Astrocyte of the cerebellum (primary cell): Measurements from ENCODE around the gene DCDC2.

Source experiments
- DNase-seq: peaks from one replicate; pipeline ENCODE4 v3.0.0-alpha.2; 2011; ENCODE audit warnings: low read depth
- H3K4me3 ChIP-seq: 2 replicates; pipeline ENCODE4 v1.5.1; 2011; ENCODE audit warnings: mild to moderate bottlenecking, low read depth, low read length, moderate library complexity
- CTCF ChIP-seq: IDR thresholded peaks from 2 replicates; pipeline ENCODE4 v1.5.1; 2012; ENCODE audit warnings: low read length, low read depth, moderate library complexity, mild to moderate bottlenecking; ENCODE audit errors: missing control alignments
- in situ Hi-C: cut with HindIII; loops from 2 replicates; pipeline ENCODE4 v1.10.0; 2017; ENCODE audit warnings: low sequenced_read_pairs

DCDC2 gene

DNA sequence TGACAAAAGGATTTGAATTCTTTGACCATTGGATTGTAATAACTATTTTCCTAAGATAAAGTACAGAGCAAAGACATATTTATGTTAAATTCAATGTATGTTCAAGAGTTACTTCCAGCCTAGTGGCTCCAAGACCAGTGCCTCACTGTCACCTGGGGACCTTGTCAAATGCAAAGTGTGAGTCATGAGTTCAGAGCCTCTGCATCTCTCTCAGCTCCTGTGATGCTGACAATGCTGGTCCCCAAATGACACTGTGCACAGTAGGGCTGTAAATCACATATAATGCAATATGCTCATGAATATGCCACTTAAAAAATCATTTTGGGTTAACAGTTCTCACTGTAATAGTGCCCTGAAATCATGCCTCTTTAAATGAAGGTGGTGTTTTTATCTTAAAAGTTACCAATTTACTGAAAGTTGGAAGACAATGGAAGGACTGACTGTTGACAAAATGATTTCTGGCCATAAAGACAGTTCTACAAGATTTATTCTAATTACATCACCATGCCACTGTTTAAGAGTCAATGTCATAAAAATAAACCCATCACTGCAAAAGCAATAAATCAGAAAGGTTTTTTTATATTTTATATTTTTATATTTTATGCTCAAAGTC lies 169.8 kb downstream of the DCDC2 start:
- in situ Hi-C loops, result no loop called here
- no peak overlapping the region for H3K4me3 ChIP-seq
- no peak for DNase-seq
- TF ChIP-seq CTCF, result no peak

DNA sequence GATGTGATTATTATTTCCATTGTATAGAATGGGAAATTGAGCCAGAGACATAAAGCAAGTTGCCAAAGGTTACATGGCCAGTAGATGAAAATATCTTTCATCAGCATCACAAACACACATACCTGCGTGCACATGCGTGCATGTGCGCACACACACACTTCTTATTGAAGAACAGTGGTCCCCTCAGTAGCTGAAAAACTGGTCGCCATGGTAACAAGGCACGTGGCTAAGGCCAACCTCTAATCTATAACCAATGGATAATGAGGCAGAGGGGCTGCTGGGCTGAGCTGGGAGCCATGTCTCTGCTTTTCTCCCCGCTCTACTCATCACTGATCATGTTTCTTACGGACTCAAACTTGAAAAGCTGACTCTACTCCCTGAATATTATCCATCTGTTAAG lies 171.5 kb downstream of the DCDC2 start:
- in situ Hi-C loops, result no loop called here
- no peak for DNase-seq
- TF ChIP-seq CTCF, result no peak
- no peak overlapping the region for H3K4me3 ChIP-seq

DNA sequence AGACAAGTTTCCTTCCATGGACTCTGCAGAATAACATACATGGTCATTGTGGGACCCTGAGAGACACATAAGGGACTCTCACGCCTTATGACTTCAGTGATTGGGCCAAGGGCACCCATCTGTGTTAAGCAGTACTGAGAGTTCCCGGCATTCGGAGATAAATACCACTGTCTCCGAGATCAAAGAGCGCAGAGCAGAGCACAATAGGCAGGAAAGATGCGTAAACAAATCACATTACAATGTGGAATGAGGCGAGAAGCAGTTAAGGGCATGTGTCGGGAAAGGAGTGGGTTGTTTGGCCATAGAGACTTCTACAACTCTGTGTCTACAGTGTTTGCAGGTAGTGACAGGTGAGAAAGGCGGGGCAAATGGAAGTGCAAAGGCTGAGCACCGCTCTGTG lies 174.3 kb downstream of the DCDC2 start:
- TF ChIP-seq CTCF, result no peak
- DNase-seq, result no peak
- H3K4me3 ChIP-seq, result no peak overlapping the region
- in situ Hi-C loops, result no loop called here

DNA sequence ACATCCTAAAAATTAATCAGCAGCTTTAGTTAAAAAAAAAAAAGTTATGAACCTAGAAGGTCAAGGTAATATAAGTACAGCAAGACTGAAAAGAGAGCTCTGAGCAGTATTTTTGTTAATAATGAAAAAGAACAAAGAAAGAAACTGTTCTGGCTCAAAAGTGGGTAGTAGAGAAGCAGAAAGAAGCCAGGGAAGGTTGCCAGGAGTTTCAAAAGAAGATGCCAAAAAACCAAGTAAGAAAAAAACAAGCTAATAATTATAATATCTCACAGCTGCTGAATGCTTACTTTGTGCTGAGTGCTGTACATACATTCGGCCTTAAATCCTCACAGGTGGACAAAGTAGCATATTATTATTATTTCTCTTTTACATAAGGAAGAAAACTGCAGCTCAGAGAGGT lies 200.0 kb downstream of the DCDC2 start:
- in situ Hi-C loops, result no loop called here
- DNase-seq, result no peak
- H3K4me3 ChIP-seq, result no peak overlapping the region
- no peak for TF ChIP-seq CTCF

- H3K4me3 ChIP-seq, result no peak overlapping the region
- DNase-seq, result peak; percentile 8
- no peak for TF ChIP-seq CTCF
- in situ Hi-C loops, result no loop called here
Measured at GRCh38 chr6:24154121-24154520, 203.7 kb downstream of the DCDC2 start.

DNA sequence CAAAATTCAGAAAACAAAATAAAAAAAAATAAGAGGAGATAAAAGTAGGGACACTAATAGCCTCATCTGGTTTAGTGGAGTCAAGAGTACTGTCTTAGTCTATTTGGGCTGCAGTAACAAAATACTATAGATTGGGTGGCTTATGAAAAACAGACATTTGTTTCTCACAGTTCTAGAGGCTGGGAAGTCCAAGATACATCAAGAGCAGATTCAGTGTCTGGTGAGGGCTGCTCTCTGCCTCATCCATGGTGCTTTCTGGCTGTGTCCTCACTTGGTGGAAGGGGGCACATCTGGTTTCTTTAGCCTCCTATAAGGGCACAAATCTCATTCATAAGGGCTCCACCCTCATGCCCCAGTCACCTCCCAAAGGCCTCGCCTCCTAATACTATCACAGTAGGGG lies 205.8 kb downstream of the DCDC2 start:
- H3K4me3 ChIP-seq, result no peak overlapping the region
- no peak for DNase-seq
- TF ChIP-seq CTCF, result no peak
- in situ Hi-C loops, result no loop called here

DNA sequence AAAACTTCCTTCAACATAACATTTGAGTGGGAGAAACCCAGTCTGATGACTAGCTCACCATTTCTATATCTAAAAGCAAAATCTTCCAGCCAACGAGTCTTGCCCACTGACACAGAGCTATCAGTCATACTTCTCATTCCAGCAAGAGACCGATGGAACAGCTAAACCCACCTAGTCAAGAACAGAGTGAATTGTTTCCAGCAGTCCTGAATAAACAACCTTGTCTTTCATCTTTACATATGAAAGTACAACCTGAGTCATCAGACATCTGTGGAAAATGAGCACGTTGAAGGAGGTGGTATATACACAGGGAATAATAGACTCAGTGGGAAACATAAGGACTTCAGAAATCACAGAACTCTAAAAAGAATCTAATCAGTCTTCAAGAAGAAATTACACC lies 208.0 kb downstream of the DCDC2 start:
- DNase-seq, result no peak
- H3K4me3 ChIP-seq, result no peak overlapping the region
- in situ Hi-C loops, result no loop called here
- TF ChIP-seq CTCF, result no peak
